CD8-positive, alpha-beta memory T cell (primary cell): ENCODE data around the gene SNTG2. TPM values are rescaled to one million over a fixed set of nuclear protein-coding genes. Genes with fewer than 3 reads are reported as not detected.

ENCODE experiments used
- CTCF ChIA-PET: fragments of 350-600 bp; sonication (Branson Sonifier 250); formaldehyde crosslinking; loops from one replicate; lab custom pipeline; 2021; ENCODE audit warnings: antibody characterized with exemption; lab: Charles Lee
- POLR2A ChIA-PET: fragments of 350-600 bp; sonication (Branson Sonifier 250); formaldehyde crosslinking; loops from one replicate; lab custom pipeline; 2021; ENCODE audit warnings: antibody characterized with exemption; lab: Charles Lee
- DNase-seq, 5 donors: peaks; one replicate each; pipeline versions ENCODE4 v3.0.0 to v3.0.0-alpha.2; 2020 to 2022; ENCODE audit warnings: mixed read lengths in 1 of 5
- H3K27ac ChIP-seq: one replicate; pipeline ENCODE4 v1.7.0; 2013; ENCODE audit warnings: low read depth, mild to moderate bottlenecking, low read length, moderate library complexity
- H3K27me3 ChIP-seq: 2 replicates; pipeline ENCODE4 v1.7.0; 2013; ENCODE audit warnings: low read length, mild to moderate bottlenecking; ENCODE audit not compliant: insufficient read depth, poor library complexity, severe bottlenecking
- H3K36me3 ChIP-seq: 2 replicates; pipeline ENCODE4 v1.7.0; 2013; ENCODE audit warnings: mild to moderate bottlenecking, low read length, moderate library complexity; ENCODE audit not compliant: insufficient read depth
- H3K4me1 ChIP-seq: 2 replicates; pipeline ENCODE4 v1.7.0; 2013; ENCODE audit warnings: mild to moderate bottlenecking, low read length, moderate library complexity; ENCODE audit not compliant: insufficient read depth
- H3K4me3 ChIP-seq: 2 replicates; pipeline ENCODE4 v1.7.0; 2013; ENCODE audit warnings: mild to moderate bottlenecking, low read length
- H3K9me3 ChIP-seq: 2 replicates; pipeline ENCODE4 v1.7.0; 2013; ENCODE audit warnings: mild to moderate bottlenecking, low read length
- H3K27ac Mint-ChIP-seq, 8 donors: one replicate each; pipeline ENCODE4 v1.8.0; 2020 to 2021; ENCODE audit warnings: mixed read lengths in 8 of 8, mild to moderate bottlenecking in 6 of 8, inconsistent platforms in 3 of 8, moderate library complexity in 3 of 8
- H3K27me3 Mint-ChIP-seq, 2 donors: one replicate each; pipeline ENCODE4 v1.8.0; 2020 to 2021; ENCODE audit warnings: mixed read lengths in 2 of 2, mild to moderate bottlenecking in 1 of 2, moderate library complexity in 1 of 2
- H3K36me3 Mint-ChIP-seq, 3 donors: one replicate each; pipeline ENCODE4 v1.8.0; 2020 to 2021; ENCODE audit warnings: mixed read lengths in 3 of 3, inconsistent platforms in 1 of 3, mild to moderate bottlenecking in 1 of 3
- H3K4me1 Mint-ChIP-seq, 3 donors: one replicate each; pipeline ENCODE4 v1.8.0; 2020 to 2021; ENCODE audit warnings: mixed read lengths in 3 of 3, inconsistent platforms in 1 of 3, mild to moderate bottlenecking in 1 of 3
- H3K4me3 Mint-ChIP-seq, 7 donors: one replicate each; pipeline ENCODE4 v1.8.0; 2020 to 2021; ENCODE audit warnings: mixed read lengths in 7 of 7, mild to moderate bottlenecking in 6 of 7, moderate library complexity in 4 of 7, inconsistent platforms in 2 of 7
- H3K9me3 Mint-ChIP-seq, 5 donors: one replicate each; pipeline ENCODE4 v1.8.0; 2020 to 2022; ENCODE audit warnings: mixed read lengths in 5 of 5, mild to moderate bottlenecking in 3 of 5, moderate library complexity in 2 of 5, inconsistent platforms in 1 of 5
- polyA plus RNA-seq: library from polyadenylated mRNA; unstranded; fragments of 300-500 nt; fragmentation: Illumina TruSeq; gene quantifications from one replicate; pipeline ENCODE4 v1.2.3, GENCODE V29; 2021
- total RNA-seq, 2 experiments: library from RNA; stranded (reverse); gene quantifications; one replicate each; pipeline ENCODE4 v1.2.3, GENCODE V29; 2021

The SNTG2 gene
- total and polyA plus RNA-seq, 3 experiments from 2014 or later = 0.30 to 1.7 (median 1.3) TPM

- CTCF ChIA-PET = interaction anchor here (1.6 kb wide), 1 partner anchor 16 kb away, joined by 3 read pairs; no protein-coding TSS in a partner anchor
- Histone ChIP-seq H3K4me1 (no peaks in the 10 kb centered on the region), H3K27me3 (no peaks in the 10 kb centered on the region), H3K36me3 (no peaks in the 10 kb centered on the region), H3K9me3 (no peaks in the 10 kb centered on the region), H3K4me3 (no peak overlapping the region), H3K27ac (no peak overlapping the region)
- no peaks in the 10 kb centered on the region for H3K36me3 Mint-ChIP-seq
- no peaks in the 10 kb centered on the region for H3K9me3 Mint-ChIP-seq
- H3K4me1 Mint-ChIP-seq = peaks cover 0 to 9% (median 0%) of the 10 kb centered on the region in 3 donors
- peaks cover 1 to 3% of the 10 kb centered on the region in 2 donors for H3K27me3 Mint-ChIP-seq
- H3K4me3 Mint-ChIP-seq = no peak overlapping the region
- POLR2A ChIA-PET = no interaction called here
- DNase-seq = no peak
- no peak overlapping the region for H3K27ac Mint-ChIP-seq
Measured at GRCh38 chr2:989781-990467, 39.3 kb downstream of the SNTG2 start.

DNA sequence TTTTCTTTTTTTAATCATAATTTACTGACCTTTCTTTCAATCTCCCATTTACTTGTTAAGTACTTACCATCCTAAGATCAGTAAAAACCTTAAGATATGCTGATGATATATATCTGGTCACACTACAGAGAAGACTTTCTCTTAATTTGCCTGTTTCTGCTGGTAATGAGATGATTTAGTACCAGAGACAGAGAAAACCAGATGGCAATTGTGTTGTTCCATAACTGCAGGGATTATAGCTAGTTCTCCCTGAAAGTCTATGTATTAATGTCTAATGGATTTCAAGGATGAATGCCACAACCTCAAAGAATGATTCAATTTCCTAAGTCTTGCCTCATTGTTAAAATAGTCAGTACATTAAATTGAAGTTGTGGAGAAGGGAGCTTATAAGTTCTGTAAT is 40.3 kb downstream of the SNTG2 start:
- ChIA-PET POLR2A (no interaction called here), CTCF (no interaction called here)
- peaks cover 5 to 11% of the 10 kb centered on the region in 2 donors for H3K27me3 Mint-ChIP-seq
- Histone ChIP-seq H3K9me3 (no peaks in the 10 kb centered on the region), H3K36me3 (no peaks in the 10 kb centered on the region), H3K4me1 (no peaks in the 10 kb centered on the region), H3K27me3 (no peaks in the 10 kb centered on the region), H3K4me3 (no peak overlapping the region), H3K27ac (no peak overlapping the region)
- no peaks in the 10 kb centered on the region for H3K4me1 Mint-ChIP-seq
- no peak overlapping the region for H3K4me3 Mint-ChIP-seq
- no peaks in the 10 kb centered on the region for H3K36me3 Mint-ChIP-seq
- DNase-seq = no peak
- H3K27ac Mint-ChIP-seq = no peak overlapping the region
- no peaks in the 10 kb centered on the region for H3K9me3 Mint-ChIP-seq

DNA sequence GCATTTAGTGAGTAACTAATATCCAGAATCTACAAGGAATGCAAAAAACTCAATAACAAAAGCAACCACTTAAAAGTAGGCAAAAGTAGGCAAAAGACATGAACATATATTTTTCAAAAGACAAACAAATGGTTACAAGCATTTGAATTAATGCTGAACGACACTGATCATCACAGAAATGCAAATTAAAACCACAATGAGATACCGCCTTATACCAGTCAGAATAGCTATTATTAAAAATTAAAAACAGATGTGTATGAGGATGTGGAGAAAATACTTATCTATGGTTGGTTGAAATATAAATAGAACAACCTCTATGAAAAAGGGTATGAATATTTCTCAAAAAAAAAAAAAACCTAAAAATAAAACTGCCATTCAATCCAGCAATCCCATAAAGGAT is 51.7 kb downstream of the SNTG2 start:
- H3K4me1 Mint-ChIP-seq = no peaks in the 10 kb centered on the region
- ChIA-PET POLR2A (no interaction called here), CTCF (no interaction called here)
- Histone ChIP-seq H3K27ac (no peak overlapping the region), H3K9me3 (no peaks in the 10 kb centered on the region), H3K4me3 (no peak overlapping the region), H3K4me1 (no peaks in the 10 kb centered on the region), H3K36me3 (no peaks in the 10 kb centered on the region), H3K27me3 (no peaks in the 10 kb centered on the region)
- H3K36me3 Mint-ChIP-seq = peaks cover 0 to 6% (median 0%) of the 10 kb centered on the region in 3 donors
- DNase-seq = no peak
- H3K9me3 Mint-ChIP-seq = peaks cover 8 to 14% (median 10%) of the 10 kb centered on the region in 5 donors
- H3K4me3 Mint-ChIP-seq = no peak overlapping the region
- no peak overlapping the region for H3K27ac Mint-ChIP-seq
- H3K27me3 Mint-ChIP-seq = peaks cover 3 to 10% of the 10 kb centered on the region in 2 donors

- Mint-ChIP-seq H3K36me3 (no peaks in the 10 kb centered on the region), H3K27ac (peak overlapping the region in 1 of 8 donors; percentile 58), H3K4me3 (no peak overlapping the region), H3K4me1 (no peaks in the 10 kb centered on the region), H3K27me3 (peaks cover 0 to 3% of the 10 kb centered on the region in 2 donors), H3K9me3 (no peaks in the 10 kb centered on the region)
- H3K27ac ChIP-seq = no peak overlapping the region
- ChIA-PET CTCF (no interaction called here), POLR2A (no interaction called here)
- H3K4me3 ChIP-seq = no peak overlapping the region
- H3K27me3 ChIP-seq = no peaks in the 10 kb centered on the region
- no peaks in the 10 kb centered on the region for H3K9me3 ChIP-seq
- DNase-seq = no peak
- no peaks in the 10 kb centered on the region for H3K36me3 ChIP-seq
- no peaks in the 10 kb centered on the region for H3K4me1 ChIP-seq
Measured at GRCh38 chr2:1004398-1004797, 53.7 kb downstream of the SNTG2 start.

DNA sequence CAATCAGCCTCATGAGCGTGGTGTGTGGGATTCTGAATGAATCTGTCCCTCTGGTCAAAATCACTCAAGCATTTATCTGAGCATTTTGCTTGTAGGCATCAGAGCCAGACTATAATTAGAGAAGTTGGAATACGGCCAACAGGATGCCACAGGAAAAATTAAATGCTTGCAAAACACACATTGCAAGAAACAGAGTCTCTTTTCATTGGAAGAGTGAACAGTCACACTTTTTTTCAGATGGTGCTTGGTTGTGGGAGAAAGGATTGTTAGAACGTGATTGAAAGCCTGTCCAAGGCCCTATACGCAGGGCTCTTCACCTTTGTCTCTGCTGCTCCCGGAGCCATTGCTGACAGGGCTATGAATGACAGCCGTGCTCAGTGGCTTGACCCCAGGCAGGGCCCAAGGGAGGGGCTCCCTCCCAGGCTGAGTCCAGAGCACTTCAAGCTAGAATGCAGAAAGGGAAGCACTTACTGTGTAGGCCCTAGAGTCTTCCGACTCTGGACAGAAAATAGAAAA is 59.8 kb downstream of the SNTG2 start:
- H3K4me3 ChIP-seq = no peak overlapping the region
- CTCF ChIA-PET = no interaction called here
- POLR2A ChIA-PET = no interaction called here
- H3K27me3 ChIP-seq = no peaks in the 10 kb centered on the region
- no peak for DNase-seq
- H3K36me3 ChIP-seq = no peaks in the 10 kb centered on the region
- no peaks in the 10 kb centered on the region for H3K4me1 ChIP-seq
- H3K4me1 Mint-ChIP-seq = peaks cover 0 to 10% (median 0%) of the 10 kb centered on the region in 3 donors
- H3K27ac ChIP-seq = no peak overlapping the region
- no peak overlapping the region for H3K4me3 Mint-ChIP-seq
- no peaks in the 10 kb centered on the region for H3K36me3 Mint-ChIP-seq
- H3K27ac Mint-ChIP-seq = no peak overlapping the region
- no peaks in the 10 kb centered on the region for H3K9me3 ChIP-seq
- H3K27me3 Mint-ChIP-seq = peaks cover 0 to 9% of the 10 kb centered on the region in 2 donors
- H3K9me3 Mint-ChIP-seq = no peaks in the 10 kb centered on the region

GRCh38 chr2:1011006-1011405 is 60.4 kb downstream of the SNTG2 start:
- no peak overlapping the region for H3K27ac Mint-ChIP-seq
- Histone ChIP-seq H3K27ac (no peak overlapping the region), H3K4me1 (no peaks in the 10 kb centered on the region), H3K4me3 (no peak overlapping the region), H3K9me3 (no peaks in the 10 kb centered on the region), H3K36me3 (no peaks in the 10 kb centered on the region), H3K27me3 (no peaks in the 10 kb centered on the region)
- no peaks in the 10 kb centered on the region for H3K9me3 Mint-ChIP-seq
- H3K36me3 Mint-ChIP-seq = no peaks in the 10 kb centered on the region
- H3K4me3 Mint-ChIP-seq = no peak overlapping the region
- DNase-seq = no peak
- H3K27me3 Mint-ChIP-seq = peaks cover 0 to 9% of the 10 kb centered on the region in 2 donors
- ChIA-PET CTCF (no interaction called here), POLR2A (no interaction called here)
- H3K4me1 Mint-ChIP-seq = peaks cover 0 to 10% (median 0%) of the 10 kb centered on the region in 3 donors

DNA sequence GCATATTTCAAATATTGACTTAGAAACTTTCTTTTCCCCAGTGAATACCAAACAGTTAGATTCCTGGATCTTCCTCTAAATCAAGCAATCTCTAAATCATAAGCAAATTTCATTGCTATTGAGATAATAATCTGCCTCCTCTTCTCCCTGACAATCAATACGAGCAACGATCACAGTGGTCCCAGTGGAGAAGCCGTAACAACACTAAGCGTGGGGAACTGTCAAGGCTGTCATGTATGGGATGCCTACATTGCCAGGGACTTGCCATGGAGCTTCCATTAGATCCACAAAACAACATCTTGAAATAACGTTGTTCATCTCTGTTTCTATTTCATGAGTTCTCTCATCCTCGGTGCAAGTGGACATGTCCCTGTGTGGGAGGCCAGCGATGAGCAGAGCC is 61.3 kb downstream of the SNTG2 start:
- Histone ChIP-seq H3K4me3 (no peak overlapping the region), H3K36me3 (no peaks in the 10 kb centered on the region), H3K4me1 (no peaks in the 10 kb centered on the region), H3K9me3 (no peaks in the 10 kb centered on the region), H3K27ac (no peak overlapping the region), H3K27me3 (no peaks in the 10 kb centered on the region)
- ChIA-PET CTCF (no interaction called here), POLR2A (no interaction called here)
- H3K27me3 Mint-ChIP-seq = peaks cover 0 to 9% of the 10 kb centered on the region in 2 donors
- H3K4me1 Mint-ChIP-seq = peaks cover 0 to 10% (median 0%) of the 10 kb centered on the region in 3 donors
- DNase-seq = no peak
- H3K36me3 Mint-ChIP-seq = no peaks in the 10 kb centered on the region
- H3K4me3 Mint-ChIP-seq = no peak overlapping the region
- no peaks in the 10 kb centered on the region for H3K9me3 Mint-ChIP-seq
- H3K27ac Mint-ChIP-seq = no peak overlapping the region

GRCh38 chr2:1014802-1015201 is 64.2 kb downstream of the SNTG2 start:
- Histone ChIP-seq H3K9me3 (no peaks in the 10 kb centered on the region), H3K27ac (no peak overlapping the region), H3K4me1 (no peaks in the 10 kb centered on the region), H3K36me3 (no peaks in the 10 kb centered on the region), H3K27me3 (no peaks in the 10 kb centered on the region), H3K4me3 (no peak overlapping the region)
- Mint-ChIP-seq H3K4me3 (no peak overlapping the region), H3K36me3 (no peaks in the 10 kb centered on the region), H3K27me3 (peaks cover 0 to 6% of the 10 kb centered on the region in 2 donors), H3K9me3 (no peaks in the 10 kb centered on the region), H3K27ac (no peak overlapping the region), H3K4me1 (peaks cover 0 to 6% (median 0%) of the 10 kb centered on the region in 3 donors)
- CTCF ChIA-PET = no interaction called here
- POLR2A ChIA-PET = no interaction called here
- no peak for DNase-seq
